Measurements from ENCODE around the gene BICRAL. TPM values are rescaled to one million over a fixed set of nuclear protein-coding genes. Genes with fewer than 3 reads are reported as not detected.
"Not testable (repeated sequence)": the region's sequence is repeated elsewhere in the genome, so short reads cannot be mapped to it uniquely, and the experiment has no call there.

BICRAL gene
- total and polyA plus RNA-seq, 10 donors = 3.4 to 27.5 (median 24.0) TPM

DNA sequence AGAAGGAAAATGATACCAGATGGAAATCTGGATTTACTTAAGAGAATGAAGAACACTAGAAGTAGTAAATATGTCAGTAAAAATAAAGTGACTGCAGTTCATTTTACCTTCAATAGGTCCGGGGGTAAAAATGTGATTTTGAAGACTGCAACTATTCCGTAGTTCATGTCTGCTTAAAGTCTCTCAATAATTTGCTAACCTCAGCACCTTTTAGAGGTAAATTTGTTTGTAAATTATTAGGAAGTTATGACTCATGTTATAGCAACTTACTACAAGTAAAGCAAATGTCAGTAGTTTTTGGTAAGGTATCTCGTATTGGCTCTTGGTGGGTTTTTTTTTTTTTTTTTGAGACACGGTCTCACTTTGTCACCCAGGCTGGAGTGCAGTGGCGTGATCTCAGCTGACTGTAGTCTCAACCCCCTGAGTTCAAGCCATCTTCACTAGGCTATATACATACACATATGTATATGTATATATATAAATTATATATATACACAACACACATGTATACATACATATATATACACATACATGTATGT is 32.1 kb downstream of the BICRAL start:
- peaks cover 0 to 23% (median 0%) of the 10 kb centered on the region in 6 donors for H3K36me3 ChIP-seq
- no peaks in the 10 kb centered on the region for H3K27me3 ChIP-seq (replicated peaks in 1 of 7)
- peaks cover 0 to 29% (median 3%) of the 10 kb centered on the region in 6 donors for H3K4me1 ChIP-seq
- DNase-seq = no peak
- H3K27ac ChIP-seq = no peak overlapping the region
- H3K4me3 ChIP-seq = no peak overlapping the region
- WGBS, 5 donors = 86 to 93% (median 92%) methylated on average over 5 of the region's 5 CpGs
- intact Hi-C loops (cut with DNase I; ENCODE audit: low total_unique reads) = no loop called here
- no peaks in the 10 kb centered on the region for H3K9me3 ChIP-seq
- TF ChIP-seq POLR2A (IDR thresholded peaks at IDR 0.05) = no peak
- no peak for TF ChIP-seq POLR2AphosphoS5 (IDR thresholded peaks at IDR 0.05)
- TF ChIP-seq, protein P1, sequence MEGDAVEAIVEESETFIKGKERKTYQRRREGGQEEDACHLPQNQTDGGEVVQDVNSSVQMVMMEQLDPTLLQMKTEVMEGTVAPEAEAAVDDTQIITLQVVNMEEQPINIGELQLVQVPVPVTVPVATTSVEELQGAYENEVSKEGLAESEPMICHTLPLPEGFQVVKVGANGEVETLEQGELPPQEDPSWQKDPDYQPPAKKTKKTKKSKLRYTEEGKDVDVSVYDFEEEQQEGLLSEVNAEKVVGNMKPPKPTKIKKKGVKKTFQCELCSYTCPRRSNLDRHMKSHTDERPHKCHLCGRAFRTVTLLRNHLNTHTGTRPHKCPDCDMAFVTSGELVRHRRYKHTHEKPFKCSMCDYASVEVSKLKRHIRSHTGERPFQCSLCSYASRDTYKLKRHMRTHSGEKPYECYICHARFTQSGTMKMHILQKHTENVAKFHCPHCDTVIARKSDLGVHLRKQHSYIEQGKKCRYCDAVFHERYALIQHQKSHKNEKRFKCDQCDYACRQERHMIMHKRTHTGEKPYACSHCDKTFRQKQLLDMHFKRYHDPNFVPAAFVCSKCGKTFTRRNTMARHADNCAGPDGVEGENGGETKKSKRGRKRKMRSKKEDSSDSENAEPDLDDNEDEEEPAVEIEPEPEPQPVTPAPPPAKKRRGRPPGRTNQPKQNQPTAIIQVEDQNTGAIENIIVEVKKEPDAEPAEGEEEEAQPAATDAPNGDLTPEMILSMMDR (IDR thresholded peaks at IDR 0.05 in 8 of 11, conservative IDR thresholded peaks at IDR 0.05 in 3 of 11) = no peak

DNA sequence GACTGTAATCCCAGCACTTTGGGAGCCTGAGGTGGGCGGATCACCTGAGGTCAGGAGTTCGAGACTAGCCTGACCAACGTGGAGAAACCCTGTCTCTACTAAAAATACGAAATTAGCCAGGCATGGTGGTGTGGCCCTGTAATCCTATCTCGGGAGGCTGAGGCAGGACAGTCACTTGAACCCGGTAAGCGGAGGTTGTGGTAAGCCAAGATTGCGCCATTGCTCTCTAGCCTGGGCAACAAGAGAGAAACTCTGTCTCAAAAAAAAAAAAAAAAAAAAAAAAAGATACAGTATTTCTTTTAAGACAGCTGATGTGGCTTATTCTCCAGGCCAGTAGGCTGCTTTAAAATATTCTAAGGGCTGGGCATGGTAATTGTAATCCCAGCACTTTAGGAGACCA is 33.9 kb downstream of the BICRAL start:
- intact Hi-C loops (cut with DNase I; ENCODE audit: low total_unique reads); H3K27ac ChIP-seq; H3K9me3 ChIP-seq; H3K27me3 ChIP-seq (replicated peaks in 1 of 7); H3K4me3 ChIP-seq; DNase-seq: not testable (repeated sequence)
- 61 to 90% (median 77%) methylated on average over 8 of the region's 8 CpGs for WGBS, 5 donors
- H3K4me1 ChIP-seq = peaks cover 8 to 45% (median 19%) of the 10 kb centered on the region in 6 donors
- peaks cover 0 to 12% (median 0%) of the 10 kb centered on the region in 6 donors for H3K36me3 ChIP-seq

DNA sequence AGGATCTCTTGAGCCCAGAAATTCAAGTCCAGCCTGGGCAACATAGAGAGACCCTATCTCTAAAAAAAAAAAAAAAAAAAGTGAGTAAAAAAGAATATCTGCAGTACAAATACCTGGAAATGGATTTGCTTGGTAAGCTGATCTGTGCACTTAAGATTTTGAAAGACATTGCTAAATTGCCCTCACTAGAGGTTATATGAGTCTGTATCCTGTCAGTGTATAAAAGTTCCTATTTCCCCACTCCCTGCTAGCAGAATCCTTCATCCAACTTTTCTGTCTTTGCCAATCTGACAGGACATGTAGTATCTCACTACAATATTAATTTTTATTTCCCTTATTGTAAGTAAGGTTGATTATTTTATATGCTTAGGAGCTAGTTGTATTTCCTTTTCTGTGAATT is 36.1 kb downstream of the BICRAL start:
- no peak for DNase-seq
- Histone ChIP-seq H3K36me3 (peaks cover 0 to 22% (median 7%) of the 10 kb centered on the region in 6 donors), H3K27me3 (replicated peaks in 1 of 7) (no peaks in the 10 kb centered on the region), H3K27ac (no peak overlapping the region), H3K9me3 (no peaks in the 10 kb centered on the region), H3K4me3 (no peak overlapping the region), H3K4me1 (peaks cover 8 to 59% (median 21%) of the 10 kb centered on the region in 6 donors)
- TF ChIP-seq, protein P1 (IDR thresholded peaks at IDR 0.05 in 8 of 11, conservative IDR thresholded peaks at IDR 0.05 in 3 of 11) = no peak
- intact Hi-C loops (cut with DNase I; ENCODE audit: low total_unique reads) = no loop called here

DNA sequence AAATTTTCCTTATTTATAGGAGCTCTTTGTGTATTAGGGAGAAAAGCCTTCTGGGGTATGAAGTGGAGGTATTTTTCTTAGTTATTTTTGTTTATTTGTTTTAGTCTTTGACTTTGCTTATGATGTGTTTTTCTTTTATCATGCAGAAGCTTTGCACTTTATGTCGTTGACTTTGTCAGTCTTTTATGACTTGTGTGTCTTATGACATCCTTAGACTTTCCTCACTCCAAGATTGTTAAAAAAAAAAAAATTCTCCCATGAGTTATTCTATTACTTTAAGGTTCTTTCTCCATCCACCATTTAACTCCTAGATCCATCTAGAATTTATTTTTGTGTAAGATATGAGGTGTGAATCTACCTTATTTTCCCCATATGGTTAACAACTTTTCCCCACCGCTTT is 36.6 kb downstream of the BICRAL start:
- WGBS, 5 donors = 83 to 97% (median 95%) methylated on average over 2 of the region's 2 CpGs

More for the DNA sequence above, 36.6 kb downstream of the BICRAL start:
- TF ChIP-seq, protein P1 (IDR thresholded peaks at IDR 0.05 in 8 of 11, conservative IDR thresholded peaks at IDR 0.05 in 3 of 11) = no peak
- no peak for TF ChIP-seq POLR2AphosphoS5 (IDR thresholded peaks at IDR 0.05)
- no peak for TF ChIP-seq POLR2A (IDR thresholded peaks at IDR 0.05)
- no peak for DNase-seq
- Histone ChIP-seq H3K27me3 (replicated peaks in 1 of 7) (no peaks in the 10 kb centered on the region), H3K27ac (no peak overlapping the region), H3K4me3 (no peak overlapping the region), H3K4me1 (peaks cover 8 to 57% (median 21%) of the 10 kb centered on the region in 6 donors), H3K9me3 (no peaks in the 10 kb centered on the region), H3K36me3 (peaks cover 4 to 27% (median 12%) of the 10 kb centered on the region in 6 donors)
- intact Hi-C loops (cut with DNase I; ENCODE audit: low total_unique reads) = no loop called here

Data from spleen (tissue), 11 donors.